ENCODE measurements around the gene KAT6B. TPM values are rescaled to one million over a fixed set of nuclear protein-coding genes. Genes with fewer than 3 reads are reported as not detected.
"Not testable (repeated sequence)": the region's sequence is repeated elsewhere in the genome, so short reads cannot be mapped to it uniquely, and the experiment has no call there.

Gene KAT6B
- total RNA-seq, 1 donor from 2014 or later, result 47.5 TPM

GRCh38 chr10:74852381-74852780 lies 26.0 kb downstream of the KAT6B start:
- DNase-seq (ENCODE audit: low spot score), result no peak
- intact Hi-C loops (cut with DNase I), result no loop called here

DNA sequence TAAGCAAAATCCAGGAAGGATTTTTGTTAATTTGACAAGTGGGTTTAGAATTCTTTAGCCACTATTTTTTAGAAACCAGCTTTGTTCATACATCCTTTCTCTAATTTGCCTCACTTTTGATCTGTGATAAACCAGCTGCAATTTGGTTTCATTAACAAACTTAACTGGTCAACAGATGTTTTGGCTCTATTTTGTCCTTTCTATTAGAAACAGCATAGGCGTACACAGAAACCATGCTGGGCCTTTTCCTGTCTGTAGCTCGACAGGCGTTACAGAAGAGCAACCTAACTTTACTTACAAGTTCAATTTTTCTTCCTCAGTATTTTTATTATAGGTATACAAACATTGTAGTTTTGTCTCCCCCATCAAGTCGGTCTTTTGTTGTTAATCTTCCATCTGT lies 28.2 kb downstream of the KAT6B start:
- no peak for DNase-seq (ENCODE audit: low spot score)
- intact Hi-C loops (cut with DNase I), result no loop called here

DNA sequence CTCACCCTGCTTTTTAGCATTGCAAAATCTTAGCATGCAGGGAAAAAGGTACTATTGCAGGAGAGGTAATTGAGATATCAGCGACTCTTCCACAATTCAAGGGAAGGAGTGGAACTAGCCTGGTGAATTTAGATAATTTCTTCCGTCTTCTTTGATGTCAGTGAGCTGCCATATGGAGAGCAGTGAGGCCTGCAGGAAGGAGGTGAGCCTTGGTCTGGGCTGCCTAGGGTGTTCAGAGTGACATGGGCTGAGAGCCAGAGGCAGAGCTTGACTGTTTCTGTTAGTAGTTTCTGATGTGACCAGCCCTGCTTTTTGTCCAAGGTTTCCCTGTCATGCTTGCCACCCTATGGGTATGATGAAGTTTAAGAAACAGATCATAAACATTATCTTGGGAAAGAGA lies 28.6 kb downstream of the KAT6B start:
- DNase-seq (ENCODE audit: low spot score), result no peak
- intact Hi-C loops (cut with DNase I), result no loop called here

GRCh38 chr10:74855439-74855838 lies 29.0 kb downstream of the KAT6B start:
- DNase-seq (ENCODE audit: low spot score), result no peak
- intact Hi-C loops (cut with DNase I), result no loop called here

GRCh38 chr10:74856940-74857339 lies 30.5 kb downstream of the KAT6B start:
- DNase-seq (ENCODE audit: low spot score), result no peak
- intact Hi-C loops (cut with DNase I), result no loop called here

DNA sequence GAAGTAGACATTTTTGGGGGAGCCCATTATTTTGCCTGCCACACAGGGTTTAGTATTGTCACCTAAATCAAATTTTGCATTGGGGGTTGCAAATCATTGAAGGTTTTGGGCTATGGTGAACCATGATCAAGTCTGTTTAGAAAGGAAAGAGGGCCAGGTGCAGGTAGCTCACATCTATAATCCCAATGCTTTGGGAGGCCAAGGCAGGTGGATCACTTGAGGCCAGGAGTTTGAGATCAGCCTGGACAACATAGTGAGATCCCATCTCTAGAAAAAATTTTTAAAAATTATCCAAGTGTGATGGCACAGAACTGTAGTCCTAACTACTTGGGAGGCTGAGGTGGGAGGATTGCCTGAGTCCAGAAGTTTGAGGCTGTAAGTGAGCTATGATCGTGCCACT lies 31.2 kb downstream of the KAT6B start:
- intact Hi-C loops (cut with DNase I), result no loop called here
- DNase-seq (ENCODE audit: low spot score), result no peak

DNA sequence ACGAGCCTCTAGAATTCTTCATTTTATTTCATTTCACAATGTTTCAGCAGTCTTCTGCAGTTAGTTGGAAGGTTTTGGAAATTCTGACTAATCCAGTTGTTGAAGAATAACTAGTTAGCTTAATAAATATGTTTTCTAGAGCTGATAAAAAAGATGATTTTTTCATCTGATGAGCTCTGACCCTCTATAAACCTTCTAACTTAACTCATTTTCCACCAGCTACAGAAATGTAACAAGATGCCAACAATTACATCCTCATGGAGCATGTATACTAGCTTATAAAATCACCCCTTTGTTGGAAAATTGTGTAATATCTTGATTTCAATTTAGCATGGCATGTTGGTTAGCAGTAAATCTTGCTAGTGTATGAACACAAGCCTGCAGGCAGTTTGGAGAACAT lies 33.1 kb downstream of the KAT6B start:
- no peak for DNase-seq (ENCODE audit: low spot score)
- intact Hi-C loops (cut with DNase I), result no loop called here

GRCh38 chr10:74862625-74863024 lies 36.2 kb downstream of the KAT6B start:
- intact Hi-C loops (cut with DNase I), result no loop called here

DNA sequence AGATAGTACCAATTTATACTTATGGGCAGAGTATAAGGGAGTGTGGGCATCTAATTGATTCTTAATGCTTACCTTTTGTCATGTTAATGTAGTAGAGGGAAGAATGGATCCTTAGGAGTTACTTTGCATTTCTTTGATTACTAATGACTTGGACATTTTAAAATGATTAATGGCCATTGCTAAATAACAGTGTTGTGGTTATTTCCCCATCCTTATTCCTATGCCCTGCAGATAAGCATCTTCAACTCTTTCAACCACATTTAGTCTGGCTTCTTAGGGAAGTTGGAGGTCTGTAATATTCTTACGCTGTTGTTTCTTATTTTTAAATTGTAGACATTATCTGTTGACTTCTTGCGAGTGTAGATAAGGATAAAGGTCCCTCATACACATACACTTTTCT lies 37.2 kb downstream of the KAT6B start:
- intact Hi-C loops (cut with DNase I), result no loop called here
- no peak for DNase-seq (ENCODE audit: low spot score)

More at GRCh38 chr10:74862625-74863024, 36.2 kb downstream of the KAT6B start:
- DNase-seq (ENCODE audit: low spot score), result no peak

DNA sequence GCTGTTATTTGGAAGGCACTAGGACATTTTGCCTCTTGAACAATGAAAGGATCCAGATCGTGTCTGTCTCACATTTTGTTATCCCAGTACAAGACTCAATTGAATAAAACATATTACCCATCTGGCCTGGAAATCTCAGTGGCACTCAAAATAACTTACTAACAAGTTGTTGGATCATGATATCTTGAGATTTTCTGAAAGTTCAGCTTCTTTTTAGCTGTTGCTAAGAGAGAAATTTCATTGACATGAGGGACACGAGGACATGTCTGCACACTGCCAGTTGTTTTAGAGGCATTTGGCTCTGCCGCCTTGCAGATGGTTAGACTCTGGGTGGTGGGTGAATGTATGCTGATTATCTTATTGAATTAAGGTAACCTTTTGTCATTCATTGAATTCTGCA lies 41.0 kb downstream of the KAT6B start:
- intact Hi-C loops (cut with DNase I), result no loop called here
- DNase-seq (ENCODE audit: low spot score), result no peak

DNA sequence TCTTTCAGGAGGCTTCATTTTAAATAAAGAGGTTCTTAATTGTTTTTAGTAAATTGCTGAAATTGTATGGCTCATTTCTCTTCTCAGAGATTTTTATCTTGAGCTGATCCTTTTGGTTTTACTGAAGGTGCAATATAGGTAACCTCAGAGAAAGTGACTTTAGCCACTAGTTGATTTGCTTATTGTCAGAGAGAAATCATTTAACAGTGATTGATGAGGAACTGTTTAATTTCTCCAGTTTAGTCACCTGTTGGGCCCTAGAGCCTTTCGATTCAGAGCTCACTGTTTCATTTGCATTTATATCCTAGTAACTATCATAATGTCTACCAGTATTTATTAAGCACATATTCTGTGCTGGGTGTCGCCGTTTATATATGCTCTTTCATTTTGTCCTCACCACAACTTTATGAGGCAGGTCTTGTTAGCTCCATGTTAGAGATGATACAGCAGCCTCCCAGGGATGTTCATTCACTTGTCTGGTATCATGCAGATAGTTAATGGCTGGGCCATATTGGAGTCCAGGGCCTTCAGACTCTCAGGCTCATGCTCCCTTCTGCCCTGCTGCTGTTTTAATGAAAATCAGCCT lies 42.1 kb downstream of the KAT6B start:
- no peak for DNase-seq (ENCODE audit: low spot score)
- intact Hi-C loops (cut with DNase I), result no loop called here

DNA sequence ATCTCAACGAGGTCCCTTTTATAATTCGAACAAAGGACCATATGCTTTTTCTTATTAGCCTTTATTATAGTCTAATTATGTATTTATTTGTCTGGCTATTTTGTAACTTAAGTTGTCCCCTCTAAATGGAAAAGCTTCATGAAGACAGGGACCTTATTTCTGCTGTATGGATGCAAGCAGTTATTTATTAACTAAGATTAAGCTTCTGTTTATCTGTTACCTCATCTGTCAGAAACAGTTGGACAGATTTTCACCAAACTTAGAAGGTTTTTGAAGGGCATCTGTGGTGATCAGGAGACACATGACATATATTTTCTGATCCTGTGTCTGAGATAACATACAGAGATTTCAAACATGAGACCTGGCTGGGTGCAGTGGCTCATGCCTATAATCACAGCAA lies 43.2 kb downstream of the KAT6B start:
- intact Hi-C loops (cut with DNase I), result no loop called here
- DNase-seq (ENCODE audit: low spot score), result no peak

DNA sequence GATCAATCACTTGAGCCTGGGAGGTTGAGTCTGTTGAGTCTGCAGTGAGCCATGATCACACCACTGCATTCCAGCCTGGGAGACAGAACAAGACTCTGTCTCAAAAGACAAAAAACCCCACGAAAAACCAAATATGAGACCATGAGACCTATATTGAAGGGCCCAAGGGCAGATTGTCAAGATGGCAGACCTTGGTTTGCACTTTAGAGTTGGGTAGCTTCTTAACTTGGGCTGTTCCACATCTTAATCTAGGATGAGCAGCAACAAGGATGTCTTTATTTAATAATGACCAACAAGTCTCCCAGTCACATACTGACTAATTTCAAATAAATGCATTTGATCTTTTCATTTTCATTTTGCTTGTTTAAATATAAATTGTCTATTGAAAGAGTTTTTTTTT lies 43.8 kb downstream of the KAT6B start:
- intact Hi-C loops (cut with DNase I), result no loop called here
- DNase-seq (ENCODE audit: low spot score), result no peak

- DNase-seq (ENCODE audit: low spot score), result no peak
- intact Hi-C loops (cut with DNase I), result no loop called here
Observed at GRCh38 chr10:74871595-74872382, 45.4 kb downstream of the KAT6B start.

GRCh38 chr10:74873803-74874454 lies 47.5 kb downstream of the KAT6B start:
- intact Hi-C loops (cut with DNase I), result no loop called here

GRCh38 chr10:74874649-74875048 lies 48.2 kb downstream of the KAT6B start:
- intact Hi-C loops (cut with DNase I), result no loop called here
- no peak for DNase-seq (ENCODE audit: low spot score)

More at GRCh38 chr10:74873803-74874454, 47.5 kb downstream of the KAT6B start:
- no peak for DNase-seq (ENCODE audit: low spot score)

- intact Hi-C loops (cut with DNase I), result no loop called here
- DNase-seq (ENCODE audit: low spot score), result no peak
Observed at GRCh38 chr10:74875068-74875467, 48.7 kb downstream of the KAT6B start.

- DNase-seq (ENCODE audit: low spot score), result no peak
- intact Hi-C loops (cut with DNase I), result no loop called here
Observed at GRCh38 chr10:74875966-74876365, 49.6 kb downstream of the KAT6B start.

- DNase-seq (ENCODE audit: low spot score), result not testable (repeated sequence)
Observed at GRCh38 chr10:74877054-74877453, 50.7 kb downstream of the KAT6B start.

GRCh38 chr10:74877898-74878297 lies 51.5 kb downstream of the KAT6B start:
- intact Hi-C loops (cut with DNase I), result no loop called here
- no peak for DNase-seq (ENCODE audit: low spot score)

More at GRCh38 chr10:74877054-74877453, 50.7 kb downstream of the KAT6B start:
- intact Hi-C loops (cut with DNase I), result not testable (repeated sequence)

DNA sequence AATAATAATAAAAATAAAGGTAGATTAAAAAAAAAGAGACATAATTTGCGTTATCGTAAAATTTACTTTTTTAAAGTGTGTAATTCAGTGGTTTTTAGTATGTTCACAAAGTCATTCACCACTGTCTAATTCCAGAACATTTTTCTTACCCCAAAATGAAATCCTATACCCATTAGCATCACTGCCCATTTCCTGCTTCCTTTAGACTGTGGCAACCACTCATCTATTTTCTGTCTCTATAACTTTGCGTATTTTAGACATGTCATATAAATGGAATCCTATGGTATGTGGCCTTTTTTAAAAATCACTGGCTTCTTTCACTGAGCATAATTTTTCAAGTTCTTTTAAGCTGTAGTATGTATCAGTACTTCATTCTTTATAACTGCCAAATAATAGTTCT lies 53.6 kb downstream of the KAT6B start:
- intact Hi-C loops (cut with DNase I), result no loop called here
- no peak for DNase-seq (ENCODE audit: low spot score)
